GM21526 (cell line): Measurements from ENCODE around the gene CCNJL.
"Not testable (repeated sequence)": the region's sequence is repeated elsewhere in the genome, so short reads cannot be mapped to it uniquely, and the experiment has no call there.

Experiments used
- ATAC-seq: cut with Tn5 transposase; IDR thresholded peaks from one replicate; pipeline ENCODE4 v1.9.1; 2021; ENCODE audit warnings: moderate library complexity; ENCODE audit not compliant: unreplicated experiment, low FRiP score

The CCNJL gene

DNA sequence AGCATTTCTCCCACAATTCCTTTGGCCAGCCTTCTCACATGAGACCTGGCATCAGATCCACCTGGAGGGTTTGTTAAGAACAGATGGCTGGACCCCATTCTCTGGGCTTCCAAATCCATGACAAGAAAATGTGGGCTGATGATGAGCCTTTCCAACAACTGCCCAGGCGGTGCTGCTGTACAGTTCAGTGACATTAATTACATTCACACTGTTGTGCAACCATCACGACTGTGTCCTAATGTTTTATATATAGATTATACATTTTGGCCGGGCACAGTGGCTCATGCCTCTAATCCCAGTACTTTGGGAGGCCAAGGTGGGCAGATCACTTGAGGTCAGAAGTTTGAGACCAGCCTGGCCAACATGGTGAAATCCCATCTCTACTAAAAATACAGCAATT lies 22.4 kb upstream of the CCNJL start:
- ATAC-seq, result not testable (repeated sequence)

DNA sequence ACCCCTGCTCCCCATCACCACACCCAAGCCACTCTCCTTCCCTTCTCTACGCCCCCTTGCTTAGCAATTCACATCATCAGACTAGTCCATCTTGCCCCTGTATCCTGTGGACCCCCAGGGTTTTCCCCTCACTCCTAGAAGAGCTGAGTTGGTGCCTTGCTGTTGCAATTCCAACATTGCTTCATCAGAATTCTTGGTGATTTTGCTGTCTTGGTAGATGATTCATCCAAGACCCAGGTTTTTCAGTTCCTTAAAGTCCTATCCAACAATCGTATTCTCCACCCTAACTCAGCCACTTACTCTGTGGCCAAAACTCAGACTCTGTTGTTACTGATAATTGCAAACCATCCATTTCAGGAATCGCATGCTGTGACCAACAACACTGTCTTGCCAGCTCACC lies 21.4 kb upstream of the CCNJL start:
- ATAC-seq, result no peak

DNA sequence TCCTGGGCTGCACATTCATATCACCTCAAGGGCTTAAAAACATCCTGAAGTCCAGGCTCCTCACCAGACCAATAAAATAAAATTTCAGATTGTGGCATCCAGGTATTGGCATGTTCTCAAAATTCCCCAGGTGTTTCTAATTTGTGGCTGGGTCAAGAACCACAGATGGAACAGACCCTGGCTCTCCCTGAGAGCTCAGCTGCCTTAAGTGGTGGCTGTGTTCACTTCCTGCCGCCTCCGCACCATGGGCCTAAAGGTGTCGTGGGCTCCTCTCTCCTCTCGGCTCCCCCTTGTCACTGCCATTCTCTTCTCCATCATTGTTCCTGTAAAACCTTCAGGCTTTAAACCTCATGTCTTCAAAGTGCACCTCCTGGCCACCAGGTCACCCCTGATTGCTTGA lies 17.8 kb upstream of the CCNJL start:
- no peak for ATAC-seq

DNA sequence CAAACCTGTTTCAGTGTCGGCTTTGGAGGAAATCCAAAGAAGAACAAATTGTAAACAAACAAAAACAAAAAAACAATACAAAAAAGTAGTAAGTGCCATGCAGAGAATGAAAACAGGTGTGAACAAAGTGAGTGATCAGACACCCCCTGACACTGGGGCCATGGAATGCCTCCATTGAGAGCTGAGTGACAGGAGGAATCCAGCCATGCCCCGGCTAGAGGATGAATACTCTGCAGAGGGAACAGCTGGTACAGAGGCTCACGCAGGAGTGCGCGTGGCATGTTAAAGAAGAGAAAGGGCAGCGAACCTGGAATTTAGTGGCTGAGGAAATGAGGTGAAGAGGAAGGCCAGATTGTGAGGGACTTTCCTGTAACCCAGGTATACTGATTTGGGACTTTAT lies 15.5 kb upstream of the CCNJL start:
- ATAC-seq, result no peak

DNA sequence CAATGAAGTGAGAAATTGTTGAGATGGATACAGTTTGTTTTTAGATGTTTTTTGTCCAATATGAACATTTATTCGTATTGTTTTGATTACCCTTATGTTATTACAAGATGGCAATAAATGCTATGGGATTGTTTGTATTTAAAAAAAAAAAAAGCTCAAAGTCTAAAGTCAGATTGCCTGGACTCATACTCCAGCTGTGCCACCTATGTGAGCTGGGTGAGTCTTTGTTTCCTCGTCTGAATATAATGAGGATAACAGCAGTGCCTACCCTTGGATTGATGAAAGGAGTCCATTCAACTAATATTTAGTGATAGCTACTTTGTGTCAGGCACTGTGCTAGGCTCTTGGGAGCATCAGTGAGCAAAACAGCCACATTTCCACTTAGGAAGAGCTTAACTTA lies 14.6 kb upstream of the CCNJL start:
- no peak for ATAC-seq

DNA sequence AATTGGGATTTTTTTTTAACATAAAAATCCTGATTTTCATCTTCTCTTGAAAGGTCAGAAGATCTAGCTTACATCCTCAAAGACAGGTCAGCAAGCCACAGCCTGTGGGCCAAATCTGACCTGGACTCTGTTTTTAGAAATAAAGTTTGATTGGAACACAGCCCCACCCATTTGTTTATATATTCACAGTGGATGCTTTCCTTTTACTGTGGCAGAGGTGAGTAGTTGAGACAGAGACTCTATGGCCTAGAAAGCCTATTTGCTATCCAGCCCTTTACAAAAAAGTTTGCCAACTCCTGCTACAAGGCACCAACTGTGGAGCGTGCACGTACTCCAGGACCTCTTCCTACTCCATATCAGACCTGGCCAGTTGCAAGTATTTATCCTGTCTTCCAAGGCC lies 13.4 kb upstream of the CCNJL start:
- no peak for ATAC-seq

DNA sequence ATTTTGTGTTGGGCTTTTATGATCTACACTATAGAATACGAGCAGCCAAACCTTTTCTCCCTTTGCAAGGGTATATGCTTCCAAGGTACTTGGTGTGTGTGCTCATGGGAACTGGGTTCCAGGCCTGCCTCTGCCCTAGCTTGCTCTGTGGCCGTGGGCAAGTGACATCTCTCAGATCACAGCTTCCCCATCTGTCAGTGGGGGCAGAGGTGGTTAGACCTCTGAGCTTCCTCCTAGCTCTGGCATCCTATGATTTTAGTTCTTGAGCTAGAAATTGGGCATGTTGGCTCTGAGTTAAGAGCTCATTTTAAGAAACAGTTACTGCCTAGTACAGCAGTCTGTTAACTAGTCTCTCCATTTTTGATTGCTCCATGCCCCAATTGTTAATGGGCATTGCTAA lies 12.5 kb upstream of the CCNJL start:
- no peak for ATAC-seq

DNA sequence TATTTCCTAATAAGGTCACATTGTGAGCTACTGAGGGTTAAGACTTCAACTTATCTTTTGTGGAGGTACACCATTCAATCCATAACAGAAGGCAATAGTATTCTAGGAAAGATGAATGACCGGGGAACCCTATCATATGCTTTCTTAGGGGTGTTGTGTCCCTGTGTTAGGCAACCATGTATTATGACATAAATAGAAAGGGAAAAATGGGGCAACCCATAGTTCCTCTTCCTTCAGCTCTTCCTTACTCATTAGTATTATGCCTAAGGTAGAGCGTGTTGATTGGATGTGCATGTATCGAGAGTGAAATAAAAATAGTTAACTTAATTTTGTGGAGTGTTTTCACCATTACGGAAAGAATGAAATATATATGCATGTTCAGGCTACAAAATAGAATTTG lies 6.0 kb upstream of the CCNJL start:
- no peak for ATAC-seq

DNA sequence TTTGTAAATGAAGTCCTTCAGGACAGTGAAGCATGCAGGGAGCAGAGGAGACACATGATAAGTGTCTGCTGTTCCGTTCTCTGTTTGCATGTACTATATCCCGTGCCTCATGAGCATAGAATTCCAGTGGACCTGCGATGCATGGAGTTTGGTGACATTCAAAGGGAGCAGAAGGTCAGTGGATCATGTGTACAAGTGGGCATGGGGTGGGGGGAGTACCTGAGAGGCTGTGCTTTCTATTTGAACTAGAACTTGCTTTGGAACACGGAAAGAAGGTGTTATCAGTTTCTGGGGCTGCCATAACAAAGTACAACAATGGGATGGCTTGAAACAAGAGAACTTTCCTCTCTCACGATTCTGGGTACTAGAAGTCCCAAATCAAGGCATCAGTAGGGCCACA lies 5.1 kb upstream of the CCNJL start:
- ATAC-seq, result no peak

DNA sequence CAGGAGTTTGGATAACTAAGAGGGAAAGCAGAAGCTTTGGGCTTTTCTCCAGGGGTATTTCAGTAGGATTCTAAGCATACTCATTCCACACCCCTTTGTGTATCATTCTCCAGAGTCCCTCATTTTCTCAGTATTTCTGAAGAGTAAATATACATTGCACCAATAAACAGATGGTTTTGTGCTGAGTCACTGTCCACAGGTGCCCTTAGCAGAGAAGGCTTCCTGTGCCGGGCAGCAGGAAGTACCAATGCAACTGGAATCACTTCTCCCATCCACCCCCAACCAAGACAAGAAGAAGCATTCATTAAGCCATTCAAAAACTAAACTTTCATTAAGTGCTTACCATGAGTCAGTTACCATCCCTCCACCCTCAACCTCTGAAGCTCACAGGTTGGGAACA lies 3.6 kb upstream of the CCNJL start:
- ATAC-seq, result no peak

DNA sequence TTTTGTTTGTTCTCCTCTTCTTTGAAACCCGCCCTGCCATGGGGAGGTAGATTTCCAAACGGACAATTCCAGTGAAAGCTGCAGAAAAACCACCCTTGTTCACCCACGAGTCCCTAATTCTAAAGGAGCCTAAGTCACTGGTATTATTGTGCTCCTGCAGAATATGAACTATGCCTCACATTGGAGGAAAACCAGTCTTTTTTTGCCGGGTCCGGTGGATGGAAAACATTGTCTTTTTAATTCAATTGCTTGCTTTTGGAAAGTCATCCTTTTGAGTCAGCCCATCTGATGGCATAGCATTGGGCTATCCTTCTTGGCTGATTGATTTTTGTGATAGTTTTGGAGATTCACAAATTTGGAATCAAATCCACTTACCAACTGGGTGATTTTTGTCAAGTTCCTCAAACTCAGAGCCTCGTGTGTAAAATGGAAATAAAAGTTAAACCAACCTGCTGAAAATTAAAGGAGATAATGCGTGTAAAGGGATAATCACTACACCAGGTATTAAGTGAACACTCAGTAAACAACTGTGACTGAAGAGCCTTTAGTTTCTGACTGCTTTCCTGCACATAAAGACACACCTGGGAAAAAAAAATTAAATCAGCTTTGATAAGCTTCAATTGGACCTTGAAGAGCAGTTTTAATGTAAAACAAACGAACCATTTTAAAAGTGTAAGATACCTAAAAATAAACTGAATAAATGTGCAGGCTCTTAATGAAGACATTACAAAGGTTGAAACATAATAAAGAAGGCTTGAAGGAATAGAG lies 780 bp upstream of the CCNJL start:
- no peak for ATAC-seq

DNA sequence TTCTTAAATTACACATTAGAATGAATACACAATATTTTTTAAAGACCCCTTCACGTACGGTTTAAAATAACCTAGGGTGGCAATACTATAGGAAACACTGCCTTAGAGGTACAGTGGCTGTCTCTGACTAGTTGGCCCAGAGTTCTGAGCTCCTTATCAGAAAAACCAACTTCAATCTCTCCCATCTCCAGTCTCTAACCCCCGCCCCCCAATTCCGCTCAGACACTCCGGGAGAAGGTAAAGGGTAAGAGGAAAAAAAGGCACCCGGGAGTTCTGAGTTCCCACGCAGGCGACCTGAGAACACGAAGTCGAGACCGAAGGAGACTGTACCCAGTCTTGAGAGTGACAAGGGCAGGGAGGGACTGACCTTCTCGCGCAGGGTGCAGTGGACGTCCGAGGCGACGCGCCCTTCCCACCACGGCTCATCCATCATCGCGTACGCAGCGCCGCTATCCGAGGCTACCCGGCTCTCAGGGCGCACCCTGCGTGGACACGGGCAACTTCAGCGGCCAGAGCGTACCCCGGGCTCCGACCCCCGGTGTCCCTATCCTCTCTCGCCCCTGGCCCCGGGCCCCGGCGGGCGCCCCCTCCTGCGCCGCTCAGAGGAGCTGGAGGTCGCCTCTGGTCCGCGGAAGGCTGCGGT lies 752 bp downstream of the CCNJL start:
- ATAC-seq, result peak; percentile 16

DNA sequence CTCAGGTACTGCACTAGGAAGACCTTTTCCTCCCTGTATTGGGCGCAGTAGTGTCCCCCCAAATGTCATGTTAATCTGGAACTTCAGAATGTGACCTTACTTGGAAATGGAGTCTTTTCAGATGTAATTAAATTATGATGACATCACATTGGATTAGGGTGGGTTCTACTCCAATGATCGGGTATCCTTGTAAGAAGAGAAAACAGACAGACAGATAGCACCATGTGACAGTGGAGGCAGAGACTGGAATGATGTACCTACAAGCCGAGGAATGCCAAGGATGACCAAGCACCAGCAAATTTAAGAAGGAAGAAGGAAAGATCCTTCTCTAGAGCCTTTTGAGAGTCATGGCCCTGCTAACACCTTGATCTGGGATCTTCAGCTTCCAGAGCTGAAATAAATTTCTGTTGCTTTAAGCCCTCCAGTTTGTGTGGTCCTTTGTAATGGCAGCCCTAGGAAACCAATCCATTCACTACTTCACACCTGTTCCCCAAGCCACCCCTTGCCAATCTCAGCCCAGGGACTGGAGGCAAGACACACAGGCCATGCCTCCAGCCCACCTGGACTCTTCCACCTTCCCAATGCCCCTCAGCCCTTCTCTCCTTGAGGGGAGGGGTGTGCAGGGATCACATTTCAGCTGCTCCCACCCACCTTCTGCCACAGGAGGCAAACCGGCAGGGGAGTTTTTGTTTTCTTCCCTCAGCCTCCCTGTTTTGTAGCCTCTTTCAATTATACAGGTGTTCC lies 1.6 kb downstream of the CCNJL start:
- no peak for ATAC-seq

DNA sequence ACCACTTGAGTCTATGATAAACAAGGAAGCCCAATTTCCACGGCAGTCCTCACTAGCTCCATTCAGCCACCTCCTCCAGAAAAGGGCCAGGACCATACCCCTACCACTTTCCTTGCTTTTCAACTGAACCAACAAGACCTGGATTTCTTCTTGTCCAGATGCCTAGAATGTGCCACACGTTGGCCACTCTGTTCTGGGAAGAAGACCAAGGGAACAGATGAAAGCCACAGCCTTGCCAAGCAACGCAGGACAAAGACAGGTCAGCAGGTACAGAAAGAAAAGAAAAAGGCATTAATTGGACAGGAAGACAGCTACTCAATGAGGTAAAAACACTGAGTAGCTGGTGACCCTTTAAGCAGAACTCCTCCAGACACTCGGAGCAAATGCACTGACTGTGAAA lies 2.2 kb downstream of the CCNJL start:
- no peak for ATAC-seq

DNA sequence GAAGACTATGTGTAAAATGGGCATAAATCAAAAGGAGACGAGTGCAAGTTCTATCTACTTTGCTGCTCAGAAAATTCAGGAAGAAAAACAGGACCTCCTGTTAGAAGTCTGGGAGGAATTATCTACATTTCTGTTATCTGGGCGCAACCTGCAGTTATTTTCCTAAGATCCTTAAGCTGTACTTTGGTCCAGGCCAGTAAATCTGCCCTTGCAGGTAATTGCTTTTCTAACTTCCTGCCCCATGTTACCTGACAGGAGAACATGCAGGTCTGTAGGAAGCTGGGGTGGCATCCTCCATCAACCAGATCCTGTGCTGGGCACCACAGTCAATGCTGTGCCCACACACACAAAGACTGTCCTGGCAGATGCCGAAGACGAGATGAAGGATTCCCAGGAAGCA lies 5.7 kb downstream of the CCNJL start:
- no peak for ATAC-seq

DNA sequence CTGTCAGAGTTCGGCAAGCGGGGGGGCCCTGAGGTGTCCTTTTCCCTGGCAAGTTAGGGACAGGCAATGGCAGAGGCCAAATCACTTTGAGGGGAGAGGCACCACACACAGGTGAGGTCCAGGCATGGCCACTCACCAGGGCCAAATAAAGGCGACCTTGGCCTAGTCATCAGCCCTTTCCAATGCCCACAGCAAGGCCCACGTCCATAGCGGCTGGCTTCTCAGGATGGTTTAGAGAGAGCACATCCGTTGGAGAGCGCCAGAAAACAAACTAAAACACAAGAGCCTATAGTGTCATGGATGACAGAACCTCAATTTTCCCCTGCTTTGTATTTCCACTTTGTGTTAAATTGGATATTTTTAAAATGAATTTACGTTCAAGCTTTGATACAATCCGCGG lies 7.0 kb downstream of the CCNJL start:
- no peak for ATAC-seq

DNA sequence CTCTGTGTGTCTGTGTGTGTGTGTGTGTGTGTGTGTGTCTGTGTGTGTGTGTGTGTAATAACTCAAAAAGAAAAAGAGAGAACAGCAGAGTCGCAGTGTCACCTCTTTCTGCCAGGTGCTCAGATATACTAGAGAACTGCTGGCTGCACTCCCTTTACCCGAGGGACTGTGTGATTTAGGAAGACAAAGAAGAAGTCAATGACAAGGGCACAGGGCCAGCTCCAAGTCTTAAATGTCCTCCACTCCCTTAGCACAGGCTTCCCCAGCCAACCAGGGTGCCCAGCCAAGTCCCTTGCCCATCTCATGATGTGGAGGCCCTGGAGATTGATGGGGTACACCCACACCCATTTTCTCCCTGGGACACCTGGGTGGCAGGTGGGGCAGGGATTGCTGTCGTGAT lies 8.7 kb downstream of the CCNJL start:
- no peak for ATAC-seq

DNA sequence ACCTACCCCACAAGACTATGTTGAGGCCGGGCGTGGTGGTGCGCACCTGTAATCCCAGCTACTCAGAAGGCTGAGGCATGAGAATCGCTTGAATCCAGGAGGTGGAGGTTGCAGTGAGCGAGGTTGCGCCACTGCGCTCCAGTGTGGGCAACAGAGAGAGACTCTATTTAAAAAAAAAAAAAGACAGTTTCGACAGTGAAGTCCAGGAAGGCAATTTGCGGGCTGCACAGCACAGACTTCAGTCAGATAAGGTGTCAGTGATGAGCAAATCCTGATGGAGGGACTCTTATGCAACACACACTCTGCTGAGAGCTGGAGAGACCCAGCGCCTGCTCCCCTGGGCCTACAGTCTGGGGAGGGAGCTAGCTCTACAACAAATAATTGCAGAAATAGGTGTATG lies 14.2 kb downstream of the CCNJL start:
- ATAC-seq, result no peak

DNA sequence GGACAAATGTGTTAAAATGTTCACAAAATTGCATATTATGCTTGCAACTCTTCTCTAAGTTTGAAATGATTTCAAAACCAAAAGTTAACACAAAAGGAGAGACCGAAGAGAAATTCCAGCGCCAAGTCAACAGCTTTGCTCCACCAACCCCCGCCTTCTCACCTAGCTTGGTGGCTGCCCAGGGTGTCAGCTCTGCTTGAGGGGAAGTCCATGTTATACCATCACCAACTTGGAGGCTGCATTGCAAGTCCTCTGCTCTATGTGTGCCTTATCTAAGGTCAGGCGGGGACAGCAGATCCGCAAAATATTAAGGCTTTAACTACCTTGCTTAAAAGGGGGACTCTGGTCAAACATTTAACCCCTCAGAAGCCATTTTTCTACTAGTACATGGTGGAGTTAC lies 14.6 kb downstream of the CCNJL start:
- no peak for ATAC-seq

DNA sequence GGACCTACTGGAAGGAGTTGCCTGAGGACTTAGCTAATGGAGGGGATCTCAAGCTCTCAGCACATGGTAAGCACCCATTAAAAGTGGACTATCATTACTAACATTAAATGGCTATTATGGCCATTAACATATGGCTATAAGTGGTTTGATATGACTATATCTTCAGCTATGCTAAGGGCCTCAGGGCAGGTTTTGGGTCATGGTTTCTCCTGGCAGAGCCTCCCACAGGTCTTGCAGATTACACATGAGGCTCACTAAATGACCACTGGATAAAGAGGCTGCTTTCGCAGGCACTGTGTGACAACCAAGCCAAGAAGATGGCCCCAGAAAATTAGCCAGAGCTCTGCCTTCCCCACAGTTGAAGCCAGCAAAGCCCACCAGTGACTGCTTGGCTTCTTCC lies 15.4 kb downstream of the CCNJL start:
- ATAC-seq, result no peak

DNA sequence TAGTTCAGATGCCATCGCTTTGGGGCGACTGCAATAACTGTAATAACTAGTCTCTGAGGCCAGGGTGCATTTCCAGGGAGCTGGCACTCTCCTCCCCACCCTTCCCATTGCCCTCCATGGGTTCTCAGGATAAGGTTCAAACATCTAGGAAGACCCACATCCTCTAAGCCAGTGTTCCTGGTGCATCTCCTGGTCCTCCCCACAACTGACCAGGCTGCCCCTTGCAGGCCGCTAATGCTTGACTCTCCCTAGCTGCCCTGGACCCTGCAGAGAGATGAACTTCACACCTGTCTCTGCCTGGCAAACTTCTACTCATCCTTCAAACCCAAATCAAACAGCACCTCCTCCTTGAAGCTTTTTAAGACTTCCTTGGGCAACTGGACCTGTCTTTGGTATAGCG lies 15.9 kb downstream of the CCNJL start:
- ATAC-seq, result no peak
